OCI-LY7 (cell line): Measurements from ENCODE around the gene E2F7.

Experiments
- EZH2phosphoT487 ChIP-seq: fragments of 200-600 bp; sonication (generic); IDR thresholded peaks from 2 replicates; pipeline ENCODE4 v1.6.1; 2018; ENCODE audit warnings: low read depth, borderline replicate concordance, mild to moderate bottlenecking, mixed run types, antibody characterized with exemption, low read length, moderate library complexity, mixed read lengths
- TF ChIP-seq, protein P1 (sequence below): fragments of 200-600 bp; sonication (generic); conservative IDR thresholded peaks from 2 replicates; pipeline ENCODE4 v1.5.1; 2014; ENCODE audit warnings: mild to moderate bottlenecking, antibody characterized with exemption, low read length, moderate library complexity, mixed read lengths

DNA sequence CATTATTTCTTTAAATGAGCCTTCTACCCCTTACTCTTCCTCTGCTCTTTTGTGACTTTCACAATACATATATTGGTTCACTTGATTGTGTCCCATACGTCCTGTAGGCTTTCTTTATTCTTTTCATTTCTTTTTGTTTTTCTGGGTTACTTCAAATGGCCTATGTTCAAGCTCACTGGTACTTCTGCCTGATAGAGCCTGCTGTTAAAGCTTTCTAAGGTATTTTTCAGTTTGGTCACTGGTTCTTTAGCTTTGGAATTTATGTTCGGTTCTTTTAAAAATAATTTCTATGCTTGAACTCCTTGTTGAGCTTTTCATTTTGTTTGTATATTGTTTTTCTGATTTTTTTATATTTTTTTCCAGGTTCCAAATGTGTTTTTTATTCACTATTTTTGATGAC, 81.9 kb downstream of the E2F7 start:
- TF ChIP-seq, protein P1, sequence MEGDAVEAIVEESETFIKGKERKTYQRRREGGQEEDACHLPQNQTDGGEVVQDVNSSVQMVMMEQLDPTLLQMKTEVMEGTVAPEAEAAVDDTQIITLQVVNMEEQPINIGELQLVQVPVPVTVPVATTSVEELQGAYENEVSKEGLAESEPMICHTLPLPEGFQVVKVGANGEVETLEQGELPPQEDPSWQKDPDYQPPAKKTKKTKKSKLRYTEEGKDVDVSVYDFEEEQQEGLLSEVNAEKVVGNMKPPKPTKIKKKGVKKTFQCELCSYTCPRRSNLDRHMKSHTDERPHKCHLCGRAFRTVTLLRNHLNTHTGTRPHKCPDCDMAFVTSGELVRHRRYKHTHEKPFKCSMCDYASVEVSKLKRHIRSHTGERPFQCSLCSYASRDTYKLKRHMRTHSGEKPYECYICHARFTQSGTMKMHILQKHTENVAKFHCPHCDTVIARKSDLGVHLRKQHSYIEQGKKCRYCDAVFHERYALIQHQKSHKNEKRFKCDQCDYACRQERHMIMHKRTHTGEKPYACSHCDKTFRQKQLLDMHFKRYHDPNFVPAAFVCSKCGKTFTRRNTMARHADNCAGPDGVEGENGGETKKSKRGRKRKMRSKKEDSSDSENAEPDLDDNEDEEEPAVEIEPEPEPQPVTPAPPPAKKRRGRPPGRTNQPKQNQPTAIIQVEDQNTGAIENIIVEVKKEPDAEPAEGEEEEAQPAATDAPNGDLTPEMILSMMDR, result no peak
- no peak for TF ChIP-seq EZH2phosphoT487
